Measurements from ENCODE around the gene STPG3.

STPG3 gene

GRCh38 chr9:137234055-137234697, 16.9 kb upstream of the STPG3 start:
- DNase-seq (ENCODE audit: low read depth) = no peak
- TF ChIP-seq CTCF (conservative IDR thresholded peaks at IDR 0.05; ENCODE audit: control insufficient read depth, insufficient read depth, low read depth, low read length) = no peak
- no peak overlapping the region for H3K4me3 ChIP-seq (ENCODE audit: control insufficient read depth, low read depth, low read length)

DNA sequence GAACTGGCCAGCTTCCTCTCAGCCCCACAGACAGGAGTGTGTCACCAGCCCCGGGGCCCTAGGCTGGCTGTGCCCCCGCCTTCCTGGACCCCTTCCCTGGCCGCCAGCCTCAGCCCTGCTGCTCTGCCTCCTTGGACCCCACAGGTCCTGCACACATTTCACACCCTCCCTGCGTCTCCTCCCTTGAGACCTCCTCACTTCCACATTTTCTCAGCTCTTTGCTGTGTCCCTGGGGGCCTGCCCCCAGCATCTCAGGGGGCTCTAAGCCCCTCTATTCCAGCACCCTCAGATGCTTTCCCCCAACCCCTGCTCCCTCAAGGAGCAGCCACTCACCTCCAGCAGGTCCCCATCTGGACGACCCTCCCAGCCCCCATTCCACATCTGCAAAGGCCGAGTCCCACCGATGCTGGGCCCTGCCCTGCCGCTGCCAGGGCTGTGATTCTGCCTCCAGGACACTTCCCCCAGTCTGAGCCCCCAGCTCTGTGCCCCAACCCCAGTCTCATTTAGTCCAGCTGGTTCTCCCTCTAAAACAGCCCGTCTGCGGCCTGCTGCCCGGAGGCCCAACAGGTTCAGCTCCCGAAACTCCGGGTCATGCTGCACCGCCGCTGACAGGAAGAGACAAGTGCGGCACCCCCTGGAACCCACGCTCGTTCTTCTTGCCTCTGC, 16.2 kb upstream of the STPG3 start:
- DNase-seq (ENCODE audit: low read depth) = no peak
- H3K4me3 ChIP-seq (ENCODE audit: control insufficient read depth, low read depth, low read length) = no peak overlapping the region
- no peak for TF ChIP-seq CTCF (conservative IDR thresholded peaks at IDR 0.05; ENCODE audit: control insufficient read depth, insufficient read depth, low read depth, low read length)

- H3K4me3 ChIP-seq (ENCODE audit: control insufficient read depth, low read depth, low read length) = no peak overlapping the region
- TF ChIP-seq CTCF (conservative IDR thresholded peaks at IDR 0.05; ENCODE audit: control insufficient read depth, insufficient read depth, low read depth, low read length) = no peak
- no peak for DNase-seq (ENCODE audit: low read depth)
Observed at GRCh38 chr9:137235424-137236237, 15.5 kb upstream of the STPG3 start.

DNA sequence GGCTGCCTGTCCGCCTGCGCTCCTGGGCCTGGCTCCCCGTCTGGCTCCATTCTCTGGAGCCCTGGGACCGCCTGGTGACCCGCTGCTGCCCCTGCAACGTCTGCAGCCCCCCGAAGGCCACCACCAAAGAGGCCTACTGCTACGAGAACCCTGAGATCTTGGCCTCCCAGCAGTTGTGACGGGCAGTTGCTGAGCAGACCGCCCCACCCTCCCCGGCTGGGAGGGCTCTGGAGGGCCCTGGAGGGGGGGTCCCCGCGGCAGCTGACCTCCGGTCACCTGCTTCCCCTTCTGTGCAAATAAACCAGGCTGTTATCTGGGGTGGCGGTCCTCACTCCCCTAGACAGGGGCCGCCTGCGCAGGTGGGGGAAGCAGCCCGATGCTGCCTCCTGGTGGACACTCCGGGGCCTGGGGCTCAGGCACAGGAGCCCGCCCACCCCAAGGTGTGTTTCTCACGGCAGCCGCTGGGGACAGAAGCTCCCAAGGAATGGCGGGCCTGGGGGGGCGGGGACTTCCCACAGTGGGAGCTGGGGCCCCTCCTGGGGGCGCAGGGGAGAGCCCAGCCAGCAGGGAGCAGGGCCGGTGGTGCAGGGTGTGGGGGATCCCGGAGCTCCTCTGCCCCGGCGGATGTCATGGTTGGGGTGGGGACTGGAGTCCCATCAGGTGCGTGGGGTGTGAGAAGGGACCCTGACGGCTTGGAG, 14.7 kb upstream of the STPG3 start:
- H3K4me3 ChIP-seq (ENCODE audit: control insufficient read depth, low read depth, low read length) = no peak overlapping the region
- DNase-seq (ENCODE audit: low read depth) = peak; percentile 66
- TF ChIP-seq CTCF (conservative IDR thresholded peaks at IDR 0.05; ENCODE audit: control insufficient read depth, insufficient read depth, low read depth, low read length) = peak; percentile 78

DNA sequence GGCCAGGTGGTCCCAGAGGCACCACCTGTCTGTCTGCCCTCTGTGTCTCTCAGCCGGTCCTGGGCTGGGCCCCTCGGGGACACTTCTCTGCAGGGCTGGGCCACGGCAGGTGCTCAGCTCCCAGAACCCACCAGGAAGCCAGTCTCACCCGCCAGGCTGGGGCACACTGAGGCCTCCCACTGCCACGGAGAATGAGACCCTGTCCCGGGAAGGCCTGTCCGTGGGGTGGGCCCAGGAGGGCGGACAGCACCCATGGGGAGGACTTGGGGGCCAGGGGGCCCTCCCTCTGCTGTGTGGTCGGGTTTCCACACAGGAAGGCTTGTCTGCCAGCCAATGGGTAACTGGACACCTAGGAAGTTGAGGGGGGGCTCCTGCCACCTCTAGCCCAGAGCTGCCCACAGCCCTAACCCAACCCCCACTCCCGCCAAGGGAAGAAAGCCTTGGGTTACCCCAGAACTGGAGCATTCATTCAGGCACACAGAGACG, 14.1 kb upstream of the STPG3 start:
- H3K4me3 ChIP-seq (ENCODE audit: control insufficient read depth, low read depth, low read length) = no peak overlapping the region
- TF ChIP-seq CTCF (conservative IDR thresholded peaks at IDR 0.05; ENCODE audit: control insufficient read depth, insufficient read depth, low read depth, low read length) = no peak
- DNase-seq (ENCODE audit: low read depth) = no peak
